ENCODE data around the gene POU2F3.

DNA sequence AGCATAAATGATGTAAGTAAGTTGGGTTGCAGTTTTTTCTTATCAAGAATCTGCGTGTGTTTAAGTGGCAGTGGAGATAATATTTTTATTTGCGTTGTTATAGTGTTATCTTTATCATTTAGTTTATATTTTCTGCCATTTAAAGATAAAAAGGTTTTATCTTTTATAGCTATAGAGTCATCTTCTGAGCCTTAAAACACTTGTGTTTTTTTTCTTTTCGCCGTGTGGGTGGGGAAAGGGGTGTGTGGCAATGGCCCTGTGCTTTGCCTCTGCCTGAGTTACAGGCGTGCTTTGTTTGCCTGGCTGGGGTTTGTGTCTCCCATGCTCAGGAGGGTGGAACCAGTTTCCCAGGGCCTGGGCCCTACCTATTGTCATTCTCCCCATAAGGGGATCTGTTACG, 112.5 kb downstream of the POU2F3 start:
- TF ChIP-seq EZH2 (IDR thresholded peaks at IDR 0.05; ENCODE audit: insufficient read depth, poor library complexity, severe bottlenecking) (no peak), EZH2phosphoT487 (IDR thresholded peaks at IDR 0.05; ENCODE audit: insufficient read depth, low read depth) (no peak)
